NT2/D1 (cell line): Measurements from ENCODE around the gene ST6GALNAC2.
"Not testable (repeated sequence)": the region's sequence is repeated elsewhere in the genome, so short reads cannot be mapped to it uniquely, and the experiment has no call there.

ENCODE experiments used
- SUZ12 ChIP-seq: IDR thresholded peaks from 2 replicates; pipeline ENCODE4 v1.6.1; 2011; ENCODE audit not compliant: insufficient read length, insufficient read depth; ENCODE audit errors: extremely low read depth
- YY1 ChIP-seq: IDR thresholded peaks from 2 replicates; pipeline ENCODE4 v1.6.1; 2011; ENCODE audit not compliant: insufficient read length, insufficient read depth
- ZNF274 ChIP-seq: IDR thresholded peaks from 2 replicates; pipeline ENCODE4 v1.6.1; 2011; ENCODE audit warnings: mild to moderate bottlenecking, low read depth, low read length

DNA sequence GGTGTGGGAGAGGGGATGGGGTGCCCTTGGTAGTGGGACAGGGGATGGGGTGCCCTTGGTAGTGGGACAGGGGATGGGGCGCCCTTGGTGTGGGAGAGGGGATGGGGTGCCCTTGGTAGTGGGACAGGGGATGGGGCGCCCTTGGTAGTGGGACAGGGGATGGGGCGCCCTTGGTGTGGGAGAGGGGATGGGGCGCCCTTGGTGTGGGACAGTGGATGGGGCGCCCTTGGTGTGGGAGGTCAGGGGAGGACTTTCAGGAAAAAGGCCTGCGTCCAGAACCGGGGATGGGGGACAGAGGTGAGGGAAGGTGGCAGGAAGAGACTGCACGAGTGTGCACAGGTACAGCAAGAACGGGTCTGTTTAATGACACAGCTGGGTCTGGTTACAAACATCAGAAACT, 58.6 kb downstream of the ST6GALNAC2 start:
- not testable (repeated sequence) for TF ChIP-seq YY1, SUZ12, ZNF274
